GM12892 (cell line): ENCODE data around the gene MAGI2.

Source experiments
- POLR2A ChIP-seq: IDR thresholded peaks from 2 replicates; pipeline ENCODE4 v1.6.1; 2011; ENCODE audit warnings: low read depth, low read length, control low read depth
- POLR2AphosphoS5 ChIP-seq: IDR thresholded peaks from 2 replicates; pipeline ENCODE4 v1.6.1; 2011; ENCODE audit warnings: low read depth, low read length, control low read depth
- TAF1 ChIP-seq: IDR thresholded peaks from 2 replicates; pipeline ENCODE4 v1.6.1; 2011; ENCODE audit warnings: low read depth, mild to moderate bottlenecking, control low read depth, low read length, borderline replicate concordance

GRCh38 chr7:78438433-78438832 is 1015.0 kb downstream of the MAGI2 start:
- no peak for TF ChIP-seq POLR2A
- no peak for TF ChIP-seq TAF1
- no peak for TF ChIP-seq POLR2AphosphoS5
